Smooth muscle cell (in vitro differentiated cells): ENCODE measurements around the gene CUL5. TPM values are rescaled to one million over a fixed set of nuclear protein-coding genes. Genes with fewer than 3 reads are reported as not detected.

Source experiments
- DNase-seq: peaks from one replicate; lab custom pipeline; 2025; ENCODE audit not compliant: unreplicated experiment; lab: John Stamatoyannopoulos, UW
- H2AFZ ChIP-seq: fragments of 200-600 bp; sonication (generic); 2 replicates; pipeline ENCODE4 v1.6.0; 2016; ENCODE audit warnings: antibody characterized with exemption, low read depth, mild to moderate bottlenecking
- H3F3A ChIP-seq: fragments of 200-600 bp; sonication (generic); 2 replicates; pipeline ENCODE4 v1.6.0; 2017; ENCODE audit warnings: antibody characterized with exemption, low read depth
- H3K27ac ChIP-seq: fragments of 200-600 bp; sonication (generic); 2 replicates; pipeline ENCODE4 v1.5.1; 2016; ENCODE audit warnings: low read depth, mild to moderate bottlenecking
- H3K27me3 ChIP-seq: fragments of 200-600 bp; sonication (generic); 2 replicates; pipeline ENCODE4 v1.6.1; 2016; ENCODE audit warnings: low read depth, mild to moderate bottlenecking
- H3K36me3 ChIP-seq: fragments of 200-600 bp; sonication (generic); 2 replicates; pipeline ENCODE4 v1.5.1; 2016; ENCODE audit warnings: low read depth
- H3K4me1 ChIP-seq: fragments of 200-600 bp; sonication (generic); 2 replicates; pipeline ENCODE4 v1.5.1; 2016; ENCODE audit warnings: low read depth
- H3K4me2 ChIP-seq: fragments of 200-600 bp; sonication (generic); 2 replicates; pipeline ENCODE4 v1.6.0; 2016; ENCODE audit warnings: mild to moderate bottlenecking
- H3K4me3 ChIP-seq: fragments of 200-600 bp; sonication (generic); 2 replicates; pipeline ENCODE4 v1.5.1; 2016; ENCODE audit warnings: mild to moderate bottlenecking
- H3K79me2 ChIP-seq: fragments of 200-600 bp; sonication (generic); 2 replicates; pipeline ENCODE4 v1.6.0; 2016; ENCODE audit warnings: low read depth, mild to moderate bottlenecking
- H3K9ac ChIP-seq: fragments of 200-600 bp; sonication (generic); 2 replicates; pipeline ENCODE4 v1.6.0; 2016; ENCODE audit warnings: low read depth
- H3K9me3 ChIP-seq: fragments of 200-600 bp; sonication (generic); replicated peaks from 2 replicates; pipeline ENCODE4 v1.5.1; 2016; ENCODE audit warnings: low read depth
- H4K20me1 ChIP-seq: fragments of 200-600 bp; sonication (generic); 2 replicates; pipeline ENCODE4 v1.6.0; 2016; ENCODE audit warnings: low read depth
- WGBS: methylation state at CpG from one replicate; pipeline ENCODE4 v1.1.7; 2016; ENCODE audit warnings: low lambda C conversion rate; 5-methylcytosine and 5-hydroxymethylcytosine counted together
- polyA plus RNA-seq: library from polyadenylated mRNA; unstranded; fragments of >200 nt; fragmentation: Nextera tagmentation; extraction: Ambion mirVana; gene quantifications from 2 replicates; pipeline ENCODE4 v1.2.1, GENCODE V29; 2016
- total RNA-seq: library from RNA; depleted of rRNA; stranded (reverse); fragments of >200 nt; gene quantifications from 2 replicates; pipeline ENCODE4 v1.2.3, GENCODE V29; 2014
- TF ChIP-seq, protein P1 (sequence below): fragments of 200-600 bp; sonication (generic); IDR thresholded peaks from 2 replicates; pipeline ENCODE4 v1.5.1; 2017; ENCODE audit warnings: borderline replicate concordance, mild to moderate bottlenecking, antibody characterized with exemption; ENCODE audit not compliant: insufficient read depth, poor library complexity, severe bottlenecking

CUL5 gene
- total and polyA plus RNA-seq, 2 experiments from 2014 or later = 20.8 to 45.0 TPM

DNA sequence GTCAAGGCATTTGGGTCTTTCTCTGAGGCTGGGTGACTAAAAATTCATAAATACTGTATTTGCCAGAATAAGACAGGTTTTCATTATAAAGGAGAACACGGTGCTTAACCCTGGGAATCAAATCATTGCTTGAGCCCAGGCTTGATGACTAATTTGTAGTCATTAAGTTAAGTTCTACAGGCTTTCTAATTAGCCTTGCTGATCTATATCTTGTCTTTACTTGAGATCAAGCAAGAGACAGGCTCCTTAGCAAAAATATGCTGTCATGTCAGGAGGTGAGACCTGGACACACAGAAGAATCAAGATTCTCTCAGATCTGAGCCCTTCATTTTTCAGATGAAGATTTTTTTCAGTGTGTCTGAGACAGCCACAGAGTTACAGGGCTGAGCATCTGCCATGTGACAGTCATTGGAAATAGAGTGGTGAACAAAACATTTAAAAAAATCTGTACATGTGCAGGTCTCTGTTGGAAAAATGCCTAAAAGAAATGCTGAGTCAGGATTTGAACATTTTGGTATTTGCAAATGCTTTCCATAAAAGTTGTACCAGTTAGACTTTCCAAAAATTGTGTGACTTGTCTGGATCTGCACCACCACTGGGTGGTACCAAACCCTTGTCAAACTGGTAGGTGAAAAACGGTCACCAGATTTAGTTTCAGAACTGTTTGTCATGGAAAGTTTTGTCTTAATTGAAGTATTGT is 127.3 kb downstream of the CUL5 start:
- Histone ChIP-seq H3F3A (peaks cover 4% of the 10 kb centered on the region), H3K4me1 (no peaks in the 10 kb centered on the region), H3K4me2 (no peak overlapping the region), H2AFZ (no peak overlapping the region), H3K4me3 (no peak overlapping the region), H3K79me2 (no peaks in the 10 kb centered on the region), H3K27me3 (no peaks in the 10 kb centered on the region), H3K9me3 (no peaks in the 10 kb centered on the region), H3K36me3 (peaks cover 8% of the 10 kb centered on the region), H4K20me1 (no peaks in the 10 kb centered on the region), H3K9ac (no peak overlapping the region), H3K27ac (peak overlapping the region; percentile 3)
- TF ChIP-seq, protein P1, sequence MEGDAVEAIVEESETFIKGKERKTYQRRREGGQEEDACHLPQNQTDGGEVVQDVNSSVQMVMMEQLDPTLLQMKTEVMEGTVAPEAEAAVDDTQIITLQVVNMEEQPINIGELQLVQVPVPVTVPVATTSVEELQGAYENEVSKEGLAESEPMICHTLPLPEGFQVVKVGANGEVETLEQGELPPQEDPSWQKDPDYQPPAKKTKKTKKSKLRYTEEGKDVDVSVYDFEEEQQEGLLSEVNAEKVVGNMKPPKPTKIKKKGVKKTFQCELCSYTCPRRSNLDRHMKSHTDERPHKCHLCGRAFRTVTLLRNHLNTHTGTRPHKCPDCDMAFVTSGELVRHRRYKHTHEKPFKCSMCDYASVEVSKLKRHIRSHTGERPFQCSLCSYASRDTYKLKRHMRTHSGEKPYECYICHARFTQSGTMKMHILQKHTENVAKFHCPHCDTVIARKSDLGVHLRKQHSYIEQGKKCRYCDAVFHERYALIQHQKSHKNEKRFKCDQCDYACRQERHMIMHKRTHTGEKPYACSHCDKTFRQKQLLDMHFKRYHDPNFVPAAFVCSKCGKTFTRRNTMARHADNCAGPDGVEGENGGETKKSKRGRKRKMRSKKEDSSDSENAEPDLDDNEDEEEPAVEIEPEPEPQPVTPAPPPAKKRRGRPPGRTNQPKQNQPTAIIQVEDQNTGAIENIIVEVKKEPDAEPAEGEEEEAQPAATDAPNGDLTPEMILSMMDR = peak; percentile 14
- 68% methylated on average over 2 of the region's 2 CpGs for WGBS
- no peak for DNase-seq

DNA sequence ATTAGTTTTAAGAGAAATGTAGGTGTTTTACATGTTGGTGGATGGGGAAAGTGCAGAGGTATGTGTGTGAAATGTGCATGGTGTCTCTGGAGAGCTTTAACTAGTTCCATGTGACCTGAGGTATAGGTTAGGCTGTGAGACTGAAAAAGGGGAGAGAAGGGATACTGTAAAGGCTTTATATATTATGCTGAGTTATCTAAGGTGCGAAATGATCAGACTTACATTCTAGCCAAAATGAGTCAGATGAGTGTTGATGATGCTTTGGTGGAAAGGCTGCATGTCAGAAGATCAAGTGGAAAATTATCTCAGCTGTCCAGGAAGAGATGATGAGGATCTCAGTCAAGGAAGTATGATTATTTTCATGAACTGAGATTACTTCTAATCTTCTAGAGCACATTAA is 128.5 kb downstream of the CUL5 start:
- TF ChIP-seq, protein P1 = no peak
- H3K36me3 ChIP-seq = peaks cover 8% of the 10 kb centered on the region
- no peaks in the 10 kb centered on the region for H3K4me1 ChIP-seq
- no peaks in the 10 kb centered on the region for H3K27me3 ChIP-seq
- peaks cover 4% of the 10 kb centered on the region for H3F3A ChIP-seq
- WGBS = 96% methylated on average over 1 of the region's 1 CpG
- no peak overlapping the region for H3K4me2 ChIP-seq
- DNase-seq = no peak
- H3K9me3 ChIP-seq = no peaks in the 10 kb centered on the region
- H4K20me1 ChIP-seq = no peaks in the 10 kb centered on the region
- H3K4me3 ChIP-seq = no peak overlapping the region
- H3K27ac ChIP-seq = no peak overlapping the region
- H2AFZ ChIP-seq = no peak overlapping the region
- H3K9ac ChIP-seq = no peak overlapping the region
- H3K79me2 ChIP-seq = no peaks in the 10 kb centered on the region

DNA sequence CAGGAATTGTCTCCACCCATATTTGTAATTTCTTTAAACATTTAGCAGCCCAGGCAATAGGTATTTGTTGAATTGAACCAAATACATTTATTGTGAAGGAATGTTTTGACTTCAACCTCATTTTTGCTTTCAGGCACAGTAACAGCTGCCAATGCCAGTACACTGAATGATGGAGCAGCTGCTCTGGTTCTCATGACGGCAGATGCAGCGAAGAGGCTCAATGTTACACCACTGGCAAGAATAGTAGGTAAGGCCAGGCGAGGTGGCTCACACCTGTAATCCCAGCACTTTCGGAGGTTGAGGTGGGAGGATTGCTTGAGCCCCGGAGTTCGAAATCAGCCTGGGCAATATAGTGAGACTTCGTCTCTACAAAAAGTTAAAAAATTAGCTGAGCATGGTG is 133.6 kb downstream of the CUL5 start:
- no peaks in the 10 kb centered on the region for H3K27me3 ChIP-seq
- peaks cover 7% of the 10 kb centered on the region for H3K36me3 ChIP-seq
- H3K4me3 ChIP-seq = no peak overlapping the region
- H3K9ac ChIP-seq = no peak overlapping the region
- H3K79me2 ChIP-seq = no peaks in the 10 kb centered on the region
- H3K4me2 ChIP-seq = no peak overlapping the region
- H2AFZ ChIP-seq = no peak overlapping the region
- H3K27ac ChIP-seq = no peak overlapping the region
- no peak for DNase-seq
- TF ChIP-seq, protein P1 = no peak
- H4K20me1 ChIP-seq = no peaks in the 10 kb centered on the region
- WGBS = 97% methylated on average over 7 of the region's 7 CpGs
- no peaks in the 10 kb centered on the region for H3F3A ChIP-seq
- no peaks in the 10 kb centered on the region for H3K9me3 ChIP-seq
- no peaks in the 10 kb centered on the region for H3K4me1 ChIP-seq

DNA sequence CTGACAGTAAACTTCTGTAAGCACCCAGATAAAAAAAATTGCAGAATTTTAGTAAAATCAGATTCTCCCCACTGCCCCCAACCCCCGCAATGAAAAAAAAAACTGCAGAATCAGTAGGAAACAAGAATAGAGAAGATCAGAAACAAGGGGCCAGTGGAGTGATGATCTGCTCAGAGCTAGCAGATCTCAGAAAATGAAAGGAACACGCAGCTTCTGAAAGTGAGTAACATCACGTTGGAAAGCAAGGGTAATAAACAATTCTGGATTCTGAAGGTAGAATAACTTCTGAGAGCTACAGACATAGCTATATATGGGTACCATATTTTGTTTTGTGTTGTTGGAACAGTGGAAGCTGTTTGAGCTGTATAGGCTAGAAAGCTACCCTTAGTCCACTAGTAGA is 135.9 kb downstream of the CUL5 start:
- no peaks in the 10 kb centered on the region for H3F3A ChIP-seq
- H3K27me3 ChIP-seq = no peaks in the 10 kb centered on the region
- no peak overlapping the region for H3K27ac ChIP-seq
- 98% methylated on average over 3 of the region's 3 CpGs for WGBS
- no peak for DNase-seq
- no peaks in the 10 kb centered on the region for H3K4me1 ChIP-seq
- H4K20me1 ChIP-seq = no peaks in the 10 kb centered on the region
- H2AFZ ChIP-seq = no peak overlapping the region
- H3K79me2 ChIP-seq = no peaks in the 10 kb centered on the region
- TF ChIP-seq, protein P1 = no peak
- H3K4me2 ChIP-seq = no peak overlapping the region
- H3K9ac ChIP-seq = no peak overlapping the region
- no peak overlapping the region for H3K4me3 ChIP-seq
- H3K36me3 ChIP-seq = peaks cover 13% of the 10 kb centered on the region
- no peaks in the 10 kb centered on the region for H3K9me3 ChIP-seq
